GM12878 (cell line): Measurements from ENCODE around the gene IRX5. TPM values are rescaled to one million over a fixed set of nuclear protein-coding genes. Genes with fewer than 3 reads are reported as not detected.

Experiments used
- ATAC-seq: fragments of 200-7000 bp; cut with Tn5 transposase; 3 replicates; pipeline ENCODE4 v1.9.1; 2020; ENCODE audit warnings: mild to moderate bottlenecking, moderate library complexity
- BruUV-seq: library from RNA; stranded (reverse); fragments of 400-500 nt; replicated peaks from 2 replicates; lab custom pipeline; 2021; lab: Mats Ljungman, UMichigan
- CTCF ChIA-PET: fragments of 300-600 bp; sonication (Branson Sonifier 250); formaldehyde crosslinking; extraction: SDS; loops from one replicate; lab custom pipeline; 2021; ENCODE audit warnings: inconsistent platforms; lab: Yijun Ruan, JAX
- POLR2A ChIA-PET: fragments of 350-600 bp; formaldehyde crosslinking; extraction: SDS; loops from one replicate; lab custom pipeline; 2021; ENCODE audit warnings: inconsistent platforms; lab: Charles Lee
- RAD21 ChIA-PET: fragments of 300-600 bp; sonication (Branson Sonifier 250); formaldehyde crosslinking; loops from one replicate; lab custom pipeline; 2023; ENCODE audit warnings: antibody characterized with exemption; ENCODE audit not compliant: unreplicated experiment; lab: Charles Lee
- SMC1A ChIA-PET: fragments of 300-600 bp; sonication (Branson Sonifier 250); formaldehyde crosslinking; loops from one replicate; lab custom pipeline; 2023; ENCODE audit not compliant: unreplicated experiment, uncharacterized antibody; lab: Charles Lee
- DNase-seq: peaks from one replicate; pipeline ENCODE4 v3.0.0-alpha.2; 2011; ENCODE audit warnings: low read depth, low spot score
- FAIRE-seq: peaks from 3 replicates; lab custom pipeline; 2011; peaks lifted over from hg19 to GRCh38; lab: Jason Lieb, UNC
- H2AFZ ChIP-seq: 2 replicates; pipeline ENCODE4 v1.6.0; 2011; ENCODE audit warnings: low read depth, low read length, control low read depth; ENCODE audit not compliant: control insufficient read depth
- H3K27ac ChIP-seq: 2 replicates; pipeline ENCODE4 v1.5.1; 2011; ENCODE audit warnings: control low read depth; ENCODE audit not compliant: control insufficient read depth, insufficient read depth
- H3K27me3 ChIP-seq, 2 experiments: replicated peaks in 1 of 2; 2 replicates each; pipeline versions ENCODE4 v1.6.0 to v1.6.1; 2011; ENCODE audit warnings: low read length in 1 of 2; ENCODE audit not compliant: control insufficient read depth in 2 of 2, insufficient read depth in 2 of 2
- H3K36me3 ChIP-seq, 2 experiments: 2 replicates each; pipeline ENCODE4 v1.5.1; 2011; ENCODE audit warnings: low read length in 1 of 2; ENCODE audit not compliant: control insufficient read depth in 2 of 2, insufficient read depth in 2 of 2
- H3K4me1 ChIP-seq: 2 replicates; pipeline ENCODE4 v1.6.1; 2011; ENCODE audit warnings: mild to moderate bottlenecking, low read length, moderate library complexity, mixed read lengths; ENCODE audit not compliant: control insufficient read depth, insufficient read depth
- H3K4me2 ChIP-seq: 2 replicates; pipeline ENCODE4 v1.6.0; 2011; ENCODE audit warnings: control low read depth; ENCODE audit not compliant: control insufficient read depth, insufficient read depth
- H3K4me3 ChIP-seq: fragments of 200-600 bp; sonication (generic); 2 replicates; pipeline ENCODE4 v1.5.1; 2016
- H3K79me2 ChIP-seq: 2 replicates; pipeline ENCODE4 v1.6.0; 2011; ENCODE audit warnings: low read length; ENCODE audit not compliant: control insufficient read depth, insufficient read depth
- H3K9ac ChIP-seq: 2 replicates; pipeline ENCODE4 v1.8.0; 2011; ENCODE audit warnings: low read length, control low read depth, mixed read lengths; ENCODE audit not compliant: control insufficient read depth, insufficient read depth
- H3K9me3 ChIP-seq: replicated peaks from 3 replicates; pipeline ENCODE4 v1.5.1; 2011; ENCODE audit warnings: mild to moderate bottlenecking, low read length; ENCODE audit not compliant: control insufficient read depth, insufficient read depth
- H4K20me1 ChIP-seq: 2 replicates; pipeline ENCODE4 v1.6.0; 2011; ENCODE audit not compliant: control insufficient read depth, insufficient read depth
- ATF7 ChIP-seq: fragments of 450-650 bp; IDR thresholded peaks from 2 replicates; pipeline ENCODE4 v1.6.1; 2016; ENCODE audit warnings: low read depth, mild to moderate bottlenecking
- BMI1 ChIP-seq: fragments of 450-650 bp; IDR thresholded peaks from 2 replicates; pipeline ENCODE4 v1.6.1; 2016; ENCODE audit warnings: mild to moderate bottlenecking, moderate library complexity, borderline replicate concordance
- CEBPB ChIP-seq, 2 experiments: fragments of 150-350 bp in 1 of 2; IDR thresholded peaks; 2 replicates each; pipeline ENCODE4 v1.6.1; 2012 to 2014; ENCODE audit warnings: low read depth in 2 of 2, low read length in 2 of 2, borderline replicate concordance in 1 of 2, inconsistent platforms in 1 of 2
- EP300 ChIP-seq, 2 experiments: fragments of 150-350 bp in 1 of 2; IDR thresholded peaks; 2 replicates each; pipeline ENCODE4 v1.6.1; 2011 to 2012; ENCODE audit warnings: low read depth in 2 of 2, low read length in 2 of 2, borderline replicate concordance in 1 of 2, improper control_type of control experiment in 1 of 2, inconsistent platforms in 1 of 2; ENCODE audit not compliant: control insufficient read depth in 1 of 2
- FOS ChIP-seq: IDR thresholded peaks from 3 replicates; pipeline ENCODE4 v1.6.1; 2011; ENCODE audit warnings: borderline replicate concordance; ENCODE audit not compliant: insufficient read length; ENCODE audit errors: extremely low read depth
- HDAC2 ChIP-seq: fragments of 200-600 bp; sonication (generic); IDR thresholded peaks from 2 replicates; pipeline ENCODE4 v1.6.1; 2017
- IKZF2 ChIP-seq, 2 experiments: fragments of 450-650 bp; IDR thresholded peaks; 2 replicates each; pipeline ENCODE4 v1.6.1; 2017; ENCODE audit warnings: mild to moderate bottlenecking in 2 of 2, moderate library complexity in 2 of 2
- IRF4 ChIP-seq: IDR thresholded peaks from 2 replicates; pipeline ENCODE4 v1.6.1; 2011; ENCODE audit warnings: low read depth, low read length
- NFYA ChIP-seq: IDR thresholded peaks from 2 replicates; pipeline ENCODE4 v1.6.1; 2011; ENCODE audit warnings: low read depth, mild to moderate bottlenecking, low read length, improper control_type of control experiment, borderline replicate concordance
- NFYB ChIP-seq: IDR thresholded peaks from 2 replicates; pipeline ENCODE4 v1.6.1; 2011; ENCODE audit warnings: low read depth, mild to moderate bottlenecking, low read length, improper control_type of control experiment, moderate library complexity; ENCODE audit not compliant: insufficient read depth
- SP1 ChIP-seq: IDR thresholded peaks from one replicate; pipeline ENCODE4 v1.6.1; 2011; ENCODE audit warnings: low read depth, low read length
- SUPT20H ChIP-seq: IDR thresholded peaks from 2 replicates; pipeline ENCODE4 v1.6.1; 2011; ENCODE audit warnings: low read depth, mild to moderate bottlenecking, low read length, moderate library complexity, borderline replicate concordance; ENCODE audit not compliant: control insufficient read depth
- SUZ12 ChIP-seq: fragments of 200-600 bp; sonication (generic); IDR thresholded peaks from one replicate; pipeline ENCODE4 v1.6.1; 2018; ENCODE audit warnings: antibody characterized with exemption, mild to moderate bottlenecking; ENCODE audit not compliant: unreplicated experiment
- TAF1 ChIP-seq: IDR thresholded peaks from 2 replicates; pipeline ENCODE4 v1.6.1; 2011; ENCODE audit warnings: mild to moderate bottlenecking, low read depth, low read length, borderline replicate concordance
- TCF7 ChIP-seq: IDR thresholded peaks from 2 replicates; pipeline ENCODE4 v1.6.1; 2014; ENCODE audit warnings: antibody characterized with exemption, borderline replicate concordance
- ZBED1 ChIP-seq: IDR thresholded peaks from 2 replicates; pipeline ENCODE4 v1.6.1; 2016; ENCODE audit warnings: borderline replicate concordance
- ZNF24 ChIP-seq: fragments of 450-650 bp; IDR thresholded peaks from 2 replicates; pipeline ENCODE4 v1.6.1; 2017; ENCODE audit warnings: antibody characterized with exemption, mild to moderate bottlenecking
- ZNF274 ChIP-seq: IDR thresholded peaks from one replicate; pipeline ENCODE4 v1.8.0; 2011; ENCODE audit not compliant: insufficient read length, insufficient read depth
- WGBS: methylation state at CpG from one replicate; pipeline ENCODE4 v1.1.6; 2016; ENCODE audit warnings: low lambda C conversion rate; ENCODE audit not compliant: insufficient replicate concordance, insufficient coverage; ENCODE audit errors: missing lambda C conversion rate; 5-methylcytosine and 5-hydroxymethylcytosine counted together
- in situ Hi-C: fragments of 300-500 bp; cut with MboI; formaldehyde crosslinking; loops from 9 replicates; pipeline ENCODE4 v1.14.3; 2018; ENCODE audit warnings: mixed read lengths
- intact Hi-C: fragments of 100-400 bp; cut with micrococcal nuclease; formaldehyde crosslinking; loops from one replicate; pipeline ENCODE4 v1.14.2; 2022; ENCODE audit not compliant: unreplicated experiment
- polyA plus RNA-seq, 11 experiments: library from polyadenylated mRNA; depleted of rRNA in 4 of 11; unstranded in 6 of 11; stranded (reverse) in 5 of 11; fragments of >200 nt; fragmentation: Nextera tagmentation in 4 of 11; fragmentation: Illumina TruSeq in 1 of 11; extraction: Ambion mirVana in 4 of 11; extraction: Trizol in 1 of 11; gene quantifications; 1 replicate in 1 of 11; 2 replicates in 10 of 11; pipeline versions ENCODE4 v1.2.1 to v1.2.3, GENCODE V29; 2011 to 2016; ENCODE audit warnings: inconsistent platforms in 2 of 11, missing spikeins in 2 of 11, low read depth in 1 of 11
- total RNA-seq, 4 experiments: library from RNA; depleted of rRNA in 3 of 4; stranded (reverse); fragments of >200 nt in 3 of 4; fragmentation: Illumina TruSeq in 1 of 4; extraction: Trizol in 1 of 4; gene quantifications; 2 replicates each; pipeline versions ENCODE4 v1.2.1 to v1.2.3, GENCODE V29; 2013 to 2021
- TF ChIP-seq, protein P1 (sequence below): fragments of 450-650 bp; IDR thresholded peaks from 2 replicates; pipeline ENCODE4 v1.6.1; 2017; ENCODE audit warnings: mild to moderate bottlenecking, low read depth, inconsistent platforms; ENCODE audit not compliant: poor library complexity, severe bottlenecking
- TF ChIP-seq, protein P2 (sequence below): fragments of 450-650 bp; IDR thresholded peaks from 2 replicates; pipeline ENCODE4 v1.6.1; 2017; ENCODE audit warnings: borderline replicate concordance

The IRX5 gene
- total and polyA plus RNA-seq, 10 of the 15 experiments (the other 5 are each of a cell fraction or from before 2014, with no cell fraction given), result 0.08 TPM; not detected in 9

GRCh38 chr16:54882556-54882955 is 48.1 kb upstream of the IRX5 start (continued):
- TF ChIP-seq FOS (no peak), TCF7 (no peak), SUPT20H (no peak)

DNA sequence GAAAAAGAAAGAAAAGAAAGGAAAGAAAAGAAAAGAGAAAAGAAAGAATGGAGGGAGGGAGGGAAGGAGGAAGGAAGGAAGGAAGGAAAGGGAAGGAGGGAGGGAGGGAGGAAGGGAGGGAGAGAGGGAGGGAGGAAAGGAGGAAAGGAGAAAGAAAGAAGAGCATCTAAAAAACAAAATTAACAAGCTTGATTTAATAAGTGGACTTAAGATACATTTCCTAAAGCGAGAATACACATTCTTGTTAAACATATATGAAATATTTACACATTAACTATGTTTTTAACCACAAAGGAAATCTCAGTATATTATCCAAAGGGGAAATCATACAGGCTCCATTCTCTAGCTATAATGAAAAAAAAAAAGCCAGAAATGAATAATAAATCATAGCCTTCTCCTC is 47.3 kb upstream of the IRX5 start:
- ChIA-PET SMC1A (no interaction called here), RAD21 (no interaction called here), POLR2A (no interaction called here), CTCF (no interaction called here)
- in situ Hi-C loops (no loop called here), intact Hi-C loops (no loop called here)
- Histone ChIP-seq H3K9me3 (no peaks in the 10 kb centered on the region), H2AFZ (no peak overlapping the region), H3K4me2 (no peak overlapping the region), H3K79me2 (no peaks in the 10 kb centered on the region), H3K36me3 (no peaks in the 10 kb centered on the region), H3K27ac (no peak overlapping the region), H3K4me1 (no peaks in the 10 kb centered on the region), H3K4me3 (no peak overlapping the region), H3K9ac (no peak overlapping the region), H3K27me3 (no peaks in the 10 kb centered on the region), H4K20me1 (no peaks in the 10 kb centered on the region)
- no peak for ATAC-seq
- FAIRE-seq, result no peak
- no TSS peak for BruUV-seq
- DNase-seq, result no peak
- WGBS, result 8% methylated on average over 1 of the region's 1 CpG
- TF ChIP-seq SUZ12 (no peak), ZBED1 (no peak), IRF4 (no peak), ZNF24 (no peak), IKZF2 (IDR thresholded peaks at IDR 0.05) (no peak), TAF1 (no peak), NFYB (no peak), BMI1 (no peak), NFYA (no peak), HDAC2 (no peak), CEBPB (IDR thresholded peaks at IDR 0.05; ENCODE audit: borderline replicate concordance in 1 of 2, low read depth in 2 of 2, low read length in 2 of 2) (no peak), SP1 (no peak), ATF7 (no peak), ZNF274 (no peak), EP300 (IDR thresholded peaks at IDR 0.05; ENCODE audit: borderline replicate concordance in 1 of 2, control insufficient read depth in 1 of 2, low read depth in 2 of 2, low read length in 2 of 2) (no peak)
- TF ChIP-seq, protein P1, sequence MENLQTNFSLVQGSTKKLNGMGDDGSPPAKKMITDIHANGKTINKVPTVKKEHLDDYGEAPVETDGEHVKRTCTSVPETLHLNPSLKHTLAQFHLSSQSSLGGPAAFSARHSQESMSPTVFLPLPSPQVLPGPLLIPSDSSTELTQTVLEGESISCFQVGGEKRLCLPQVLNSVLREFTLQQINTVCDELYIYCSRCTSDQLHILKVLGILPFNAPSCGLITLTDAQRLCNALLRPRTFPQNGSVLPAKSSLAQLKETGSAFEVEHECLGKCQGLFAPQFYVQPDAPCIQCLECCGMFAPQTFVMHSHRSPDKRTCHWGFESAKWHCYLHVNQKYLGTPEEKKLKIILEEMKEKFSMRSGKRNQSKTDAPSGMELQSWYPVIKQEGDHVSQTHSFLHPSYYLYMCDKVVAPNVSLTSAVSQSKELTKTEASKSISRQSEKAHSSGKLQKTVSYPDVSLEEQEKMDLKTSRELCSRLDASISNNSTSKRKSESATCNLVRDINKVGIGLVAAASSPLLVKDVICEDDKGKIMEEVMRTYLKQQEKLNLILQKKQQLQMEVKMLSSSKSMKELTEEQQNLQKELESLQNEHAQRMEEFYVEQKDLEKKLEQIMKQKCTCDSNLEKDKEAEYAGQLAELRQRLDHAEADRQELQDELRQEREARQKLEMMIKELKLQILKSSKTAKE, result no peak
- TF ChIP-seq, protein P2, sequence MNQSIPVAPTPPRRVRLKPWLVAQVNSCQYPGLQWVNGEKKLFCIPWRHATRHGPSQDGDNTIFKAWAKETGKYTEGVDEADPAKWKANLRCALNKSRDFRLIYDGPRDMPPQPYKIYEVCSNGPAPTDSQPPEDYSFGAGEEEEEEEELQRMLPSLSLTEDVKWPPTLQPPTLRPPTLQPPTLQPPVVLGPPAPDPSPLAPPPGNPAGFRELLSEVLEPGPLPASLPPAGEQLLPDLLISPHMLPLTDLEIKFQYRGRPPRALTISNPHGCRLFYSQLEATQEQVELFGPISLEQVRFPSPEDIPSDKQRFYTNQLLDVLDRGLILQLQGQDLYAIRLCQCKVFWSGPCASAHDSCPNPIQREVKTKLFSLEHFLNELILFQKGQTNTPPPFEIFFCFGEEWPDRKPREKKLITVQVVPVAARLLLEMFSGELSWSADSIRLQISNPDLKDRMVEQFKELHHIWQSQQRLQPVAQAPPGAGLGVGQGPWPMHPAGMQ, result no peak
